Measurements from ENCODE around the gene OR2M3.
"Not testable (repeated sequence)": the region's sequence is repeated elsewhere in the genome, so short reads cannot be mapped to it uniquely, and the experiment has no call there.

The OR2M3 gene

GRCh38 chr1:248196965-248197364 lies at the start of gene OR2M3:
OR2M3 (plus strand) TSS chr1:248197265; CDS start chr1:248203068, 5,803 bp downstream.
- no peak for DNase-seq

GRCh38 chr1:248152056-248152827 lies 44.8 kb upstream of the OR2M3 start:
- no peak for DNase-seq

- no peak for DNase-seq
Observed at GRCh38 chr1:248155927-248156326, 41.1 kb upstream of the OR2M3 start.

DNA sequence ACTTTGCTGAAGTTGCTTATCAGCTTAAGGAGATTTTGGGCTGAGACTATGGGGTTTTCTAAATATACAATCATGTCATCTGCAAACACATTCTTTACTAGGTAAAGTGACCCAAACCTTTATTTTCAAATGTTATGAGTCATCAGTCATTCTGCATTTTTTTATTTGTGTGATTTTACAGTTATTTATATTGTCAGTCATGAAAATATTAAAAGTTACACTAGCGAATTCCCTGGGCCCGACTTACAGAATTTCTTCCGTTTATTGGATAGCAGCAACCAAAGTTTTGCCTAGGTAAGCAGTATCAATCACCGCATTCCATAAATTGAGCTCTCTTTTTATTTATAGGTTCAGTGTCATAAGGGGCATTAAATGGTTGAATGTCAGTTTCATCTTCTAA lies 38.3 kb upstream of the OR2M3 start:
- DNase-seq, result no peak

DNA sequence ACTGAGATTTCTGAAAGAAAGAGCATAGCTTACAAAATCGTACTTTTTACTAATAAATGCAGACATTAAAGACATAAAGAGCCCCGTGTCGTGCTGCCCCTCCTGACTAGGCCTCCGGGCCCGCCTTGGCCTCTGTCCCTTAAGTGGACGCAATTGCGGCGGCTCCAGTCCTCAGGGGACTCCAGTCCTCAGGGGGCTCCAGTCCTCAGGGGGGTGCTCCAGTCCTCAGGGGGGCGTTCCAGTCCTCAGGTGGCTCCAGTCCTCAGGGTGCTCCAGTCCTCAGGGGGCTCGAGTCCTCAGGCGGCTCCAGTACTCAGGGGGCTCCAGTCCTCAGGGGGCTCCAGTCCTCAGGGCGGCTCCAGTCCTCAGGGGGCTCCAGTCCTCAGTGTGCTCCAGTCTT lies 33.0 kb upstream of the OR2M3 start:
- DNase-seq, result no peak

- DNase-seq, result no peak
Observed at GRCh38 chr1:248165186-248165585, 31.9 kb upstream of the OR2M3 start.

DNA sequence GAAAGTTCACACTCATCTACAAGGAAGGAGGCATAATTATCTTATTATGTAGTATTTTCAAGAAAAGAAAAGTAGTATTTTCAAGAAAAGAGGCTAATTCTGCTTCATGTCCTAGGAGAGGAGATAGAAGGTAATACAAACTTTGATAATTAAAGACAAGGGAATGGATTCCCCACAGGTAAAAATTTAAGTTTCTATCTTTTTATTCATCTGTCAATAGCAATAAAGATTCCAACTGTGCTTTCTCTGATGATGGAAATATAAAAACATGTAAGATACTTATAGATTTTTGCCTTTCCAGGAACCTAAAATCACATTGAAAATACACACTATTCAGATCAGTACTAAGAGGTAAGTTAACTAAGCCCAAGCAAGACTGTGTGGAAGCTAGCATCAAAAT lies 22.5 kb upstream of the OR2M3 start, which contains the start of gene OR2M2:
Gene OR2M2, plus strand, starts transcription at position 301 of the 400 bp plus-strand sequence. CDS start 5,165 bp downstream, outside the sequence.
- DNase-seq, result no peak

DNA sequence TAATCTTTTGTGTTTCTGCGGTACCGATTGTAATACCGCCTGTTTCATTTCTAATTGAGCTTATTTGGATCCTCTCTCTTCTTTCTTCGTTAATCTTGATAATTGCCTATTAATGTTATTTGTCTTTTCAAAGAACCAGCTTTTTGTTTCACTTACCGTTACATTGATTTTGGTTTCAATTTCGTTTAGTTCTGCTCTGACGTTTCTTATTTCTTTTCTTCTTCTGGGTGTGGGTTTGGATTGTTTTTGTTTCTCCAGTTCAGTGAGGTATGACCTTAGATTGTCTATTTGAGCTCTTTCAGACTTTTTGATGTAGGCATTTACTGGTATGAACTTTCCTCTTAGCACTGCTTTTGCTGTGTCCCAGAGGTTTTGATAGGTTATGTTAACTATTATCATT lies 13.1 kb upstream of the OR2M3 start:
- no peak for DNase-seq

DNA sequence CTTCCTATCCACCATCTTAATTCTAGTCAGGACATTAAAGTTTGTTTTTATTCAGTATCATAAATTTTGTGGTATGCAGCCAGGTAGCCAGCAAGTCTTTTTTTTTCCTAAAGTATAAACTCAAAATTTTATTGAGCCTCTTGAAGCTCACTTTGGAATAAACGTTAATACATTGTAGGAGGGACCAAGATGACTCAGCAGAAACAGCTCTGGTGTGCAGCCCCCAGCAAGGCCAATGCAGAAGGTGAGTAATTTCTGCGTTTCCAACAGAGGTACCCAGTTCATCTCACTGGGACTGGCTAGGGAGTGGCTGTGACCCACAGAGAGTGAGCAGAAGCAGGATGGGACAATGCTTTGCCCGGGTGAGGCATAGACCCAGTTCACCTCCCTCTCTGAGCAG lies 9.7 kb upstream of the OR2M3 start:
- DNase-seq, result no peak

DNA sequence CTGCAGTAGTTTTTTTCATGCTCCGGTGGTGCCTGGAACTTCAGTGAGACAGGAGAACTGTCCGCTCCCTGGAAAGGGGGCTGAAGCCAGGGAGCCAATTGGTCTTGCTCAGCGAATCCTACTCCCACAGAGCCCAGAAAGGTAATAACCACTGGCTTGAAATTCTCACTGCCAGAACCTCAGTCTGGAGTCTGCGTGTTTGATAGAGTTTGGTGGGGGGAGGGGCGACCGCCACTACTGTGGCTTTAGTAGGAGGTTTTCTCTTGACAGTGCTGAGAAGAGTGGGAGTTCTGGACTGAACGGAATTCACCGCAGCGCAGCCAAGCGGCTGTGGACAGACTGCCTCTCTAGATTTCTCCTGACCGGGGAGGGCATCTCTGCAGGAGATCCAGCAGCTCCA lies 8.0 kb upstream of the OR2M3 start:
- no peak for DNase-seq

DNA sequence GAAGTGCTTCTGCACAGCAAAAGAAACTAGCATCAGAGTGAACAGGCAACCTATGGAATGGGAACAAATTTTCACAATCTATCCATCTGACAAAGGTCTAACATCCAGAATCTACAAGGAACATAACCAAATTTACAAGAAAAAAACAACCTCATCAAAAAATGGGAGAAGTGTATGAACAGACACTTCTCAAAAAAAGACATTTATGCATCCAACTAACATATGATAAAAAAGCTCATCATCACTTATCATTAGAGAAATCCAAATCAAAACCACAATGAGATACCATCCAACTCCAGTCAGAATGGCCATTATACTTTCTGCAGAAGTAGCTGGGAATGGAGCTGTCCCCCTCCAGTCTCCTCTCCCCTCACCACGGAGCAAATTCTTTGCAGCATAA lies 2.9 kb upstream of the OR2M3 start:
- no peak for DNase-seq

- DNase-seq, result no peak
Observed at GRCh38 chr1:248215880-248216279, 18.8 kb downstream of the OR2M3 start.

- no peak for DNase-seq
Observed at GRCh38 chr1:248225537-248225936, 28.5 kb downstream of the OR2M3 start.

- no peak for DNase-seq
Observed at GRCh38 chr1:248229360-248229908, 32.4 kb downstream of the OR2M3 start.

- DNase-seq, result no peak
Observed at GRCh38 chr1:248231117-248231516, 34.1 kb downstream of the OR2M3 start, which contains the start of gene OR2M4. OR2M4 (plus strand) TSS chr1:248231417; CDS start chr1:248238929, 7,512 bp downstream.

GRCh38 chr1:248239478-248239877 lies 42.4 kb downstream of the OR2M3 start:
- no peak for DNase-seq

- peak; percentile 27 for DNase-seq
Observed at GRCh38 chr1:248243204-248243603, 46.1 kb downstream of the OR2M3 start.

- DNase-seq, result not testable (repeated sequence)
Observed at GRCh38 chr1:248259309-248259708, 62.2 kb downstream of the OR2M3 start.

Data from CD4-positive, alpha-beta T cell treated with Interleukin-4 for 4 hours (primary cell).